HG03139 (cell line): ENCODE data around the gene PTPRN2.

Experiments
- ATAC-seq: cut with Tn5 transposase; IDR thresholded peaks from one replicate; pipeline ENCODE4 v1.9.1; 2021; ENCODE audit not compliant: unreplicated experiment

PTPRN2 gene

DNA sequence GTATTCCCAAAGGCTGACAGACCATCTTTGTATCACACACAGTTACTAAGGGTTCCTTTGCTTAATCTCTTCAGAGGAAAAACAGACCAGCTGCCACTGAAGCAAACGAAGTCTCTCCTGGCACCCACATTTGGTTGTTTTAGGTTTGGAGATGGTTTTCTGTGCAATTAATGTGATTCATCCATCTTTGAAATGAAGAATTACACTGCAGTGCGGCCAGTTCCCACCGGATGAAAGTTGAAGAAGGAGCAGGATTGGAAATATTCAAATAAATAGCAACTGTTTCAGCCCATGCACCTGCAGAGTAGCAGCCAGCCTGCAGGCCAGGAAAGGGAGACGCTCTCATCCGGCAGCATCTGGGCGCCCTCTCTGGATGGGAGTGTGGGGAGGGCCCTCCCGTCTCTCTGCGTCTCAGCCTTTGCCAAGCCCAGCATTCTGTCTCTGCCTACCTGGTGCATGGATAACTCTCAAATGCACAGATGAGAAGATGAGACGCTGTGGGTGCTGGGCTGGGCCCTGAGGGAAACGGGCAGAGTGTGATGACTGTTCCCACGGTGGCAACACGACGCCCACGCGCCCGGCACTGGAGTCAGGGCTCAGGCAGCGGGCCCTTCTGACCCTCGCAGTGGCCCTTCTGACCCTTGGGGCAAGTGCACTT is 214.0 kb downstream of the PTPRN2 start:
- no peak for ATAC-seq

DNA sequence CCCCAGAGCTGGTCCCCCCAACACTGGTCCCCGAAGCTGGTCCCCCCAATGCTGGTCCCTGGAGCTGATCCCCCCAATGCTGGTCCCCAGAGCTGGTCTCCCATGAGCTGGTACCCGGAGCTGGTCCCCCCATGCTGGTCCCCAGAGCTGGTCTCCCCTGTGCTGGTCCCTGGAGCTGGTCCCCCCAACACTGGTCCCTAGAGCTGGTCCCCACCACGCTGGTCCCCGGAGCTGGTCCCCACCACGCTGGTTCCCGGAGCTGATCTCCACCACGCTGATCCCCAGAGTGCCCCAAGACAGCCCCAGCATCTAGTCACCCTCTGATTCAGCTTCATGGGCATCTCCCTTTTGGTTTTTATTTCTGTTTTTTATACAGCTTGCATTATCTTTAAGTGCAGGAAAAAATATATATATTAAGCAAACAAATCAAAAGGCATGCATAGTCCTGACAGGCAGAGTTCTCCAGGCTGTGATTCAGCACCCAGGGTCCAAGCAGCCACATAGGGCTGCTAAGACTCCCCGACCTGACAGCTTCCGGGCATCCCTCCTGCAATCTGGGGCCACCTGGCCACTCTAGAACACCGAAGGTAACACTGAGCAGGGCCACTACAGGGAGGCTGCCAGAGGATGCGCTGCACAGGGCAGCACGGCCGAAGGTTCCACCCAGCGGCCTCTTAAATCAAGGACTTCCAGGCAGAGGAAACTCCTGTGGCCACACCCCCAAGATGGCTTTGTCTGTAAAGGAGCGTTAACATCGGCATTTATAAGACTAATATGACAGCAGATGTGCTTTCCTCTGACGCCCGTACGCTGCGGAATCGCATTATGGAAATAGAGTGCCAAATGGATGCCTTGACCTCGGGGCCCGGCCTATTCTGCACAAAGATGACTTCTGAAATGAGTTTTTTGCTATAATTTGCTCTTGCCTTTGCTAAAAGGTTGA is 215.0 kb downstream of the PTPRN2 start:
- no peak for ATAC-seq

GRCh38 chr7:158371856-158372255 is 215.8 kb downstream of the PTPRN2 start:
- ATAC-seq = no peak

DNA sequence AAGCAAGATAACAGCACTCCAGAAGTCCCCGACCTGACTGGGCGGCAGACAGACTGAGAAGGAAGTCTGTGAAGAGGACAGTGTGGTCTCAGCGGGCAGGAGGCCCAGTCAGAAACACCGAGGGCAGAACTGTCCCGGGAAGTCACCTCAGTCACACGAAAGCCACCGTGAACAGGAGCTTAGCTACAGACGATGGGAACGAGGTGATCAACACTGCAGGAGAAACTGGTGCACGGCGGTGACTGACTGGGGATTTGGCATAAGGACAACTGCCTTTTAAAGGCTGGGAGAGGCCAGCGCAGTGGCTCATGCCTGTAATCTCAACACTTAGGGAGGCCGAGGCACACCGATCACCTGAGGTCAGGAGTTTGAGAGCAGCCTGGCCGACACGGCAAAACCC is 217.8 kb downstream of the PTPRN2 start:
- no peak for ATAC-seq

DNA sequence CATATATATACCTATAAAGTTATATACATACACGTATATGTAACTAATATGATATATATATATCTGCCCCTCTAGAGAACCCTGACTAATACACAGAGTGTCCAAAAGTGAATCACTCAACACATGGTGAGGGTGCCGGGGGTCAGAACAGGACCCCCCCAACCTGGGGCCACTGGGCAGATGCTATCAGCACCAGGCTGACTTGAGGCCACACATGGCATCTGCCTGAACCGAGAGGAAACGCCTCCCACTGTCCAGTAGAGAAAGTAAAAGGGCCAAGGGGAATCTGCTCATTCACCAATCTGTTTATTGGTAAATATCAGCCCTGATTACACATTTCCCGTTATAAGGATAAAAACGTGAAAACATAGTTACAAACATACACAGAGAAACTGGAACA is 218.3 kb downstream of the PTPRN2 start:
- no peak for ATAC-seq

- ATAC-seq = no peak
Observed at GRCh38 chr7:158368449-158368848, 219.2 kb downstream of the PTPRN2 start.

GRCh38 chr7:158367634-158367982 is 220.0 kb downstream of the PTPRN2 start:
- ATAC-seq = no peak

- no peak for ATAC-seq
Observed at GRCh38 chr7:158366916-158367633, 220.5 kb downstream of the PTPRN2 start.

DNA sequence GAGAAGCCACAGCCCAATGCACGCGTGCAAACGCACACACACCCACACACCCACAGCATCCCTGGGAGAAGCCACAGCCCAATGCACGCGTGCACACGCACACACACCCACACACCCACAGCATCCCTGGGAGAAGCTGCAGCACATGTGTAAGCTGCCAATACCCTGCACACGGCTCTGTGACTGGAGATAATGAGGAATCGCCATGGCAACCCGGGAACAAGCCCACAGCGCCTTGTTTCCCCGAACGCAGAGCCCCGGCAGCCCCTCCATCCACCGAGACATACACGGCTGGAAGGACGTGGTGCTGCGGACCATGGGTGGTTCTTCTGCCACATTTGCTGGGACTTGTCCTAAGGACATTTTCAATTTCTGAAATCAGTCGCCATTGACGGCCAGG is 221.3 kb downstream of the PTPRN2 start:
- no peak for ATAC-seq

- ATAC-seq = no peak
Observed at GRCh38 chr7:158365267-158365666, 222.4 kb downstream of the PTPRN2 start.

DNA sequence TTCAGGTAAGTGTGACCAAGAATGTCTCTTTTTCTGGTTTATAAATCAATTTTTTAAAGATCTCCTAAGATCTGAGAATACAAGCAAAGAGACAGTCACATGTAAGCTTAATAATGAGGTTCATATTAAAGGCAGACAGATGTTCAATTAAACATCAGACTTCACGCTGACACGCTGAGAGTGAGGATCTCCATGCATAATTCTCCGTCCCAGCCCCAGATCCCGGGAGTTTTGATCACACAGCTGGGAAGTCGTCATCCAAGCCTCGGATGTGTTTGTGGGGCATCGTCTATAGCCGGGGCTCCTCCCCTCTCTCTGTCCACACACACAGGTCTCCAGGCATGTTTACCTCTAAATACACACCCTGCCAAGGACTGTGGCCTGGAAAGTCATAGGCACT is 223.2 kb downstream of the PTPRN2 start:
- ATAC-seq = no peak

GRCh38 chr7:158362912-158363905 is 224.4 kb downstream of the PTPRN2 start:
- no peak for ATAC-seq

DNA sequence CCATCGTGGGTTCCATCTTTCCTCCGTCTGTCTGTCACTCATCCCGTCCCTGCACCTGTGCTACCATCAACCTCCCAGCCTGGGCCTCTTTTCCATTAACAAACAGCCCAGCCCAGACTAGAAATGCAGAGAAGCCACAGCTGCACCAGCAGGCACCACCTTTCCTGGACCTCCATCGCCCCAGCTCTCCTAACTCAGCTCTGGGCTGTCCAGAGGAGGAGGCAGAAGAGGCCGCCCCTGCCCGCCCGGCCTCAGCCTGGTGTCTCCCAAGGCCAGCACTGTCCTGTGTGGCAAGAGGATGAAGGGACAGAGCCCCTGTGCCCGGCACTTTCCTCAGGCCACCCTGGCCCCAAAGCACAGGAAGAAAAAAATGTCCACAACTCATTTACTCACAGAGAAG is 225.6 kb downstream of the PTPRN2 start:
- ATAC-seq = no peak

- no peak for ATAC-seq
Observed at GRCh38 chr7:158361326-158361946, 226.2 kb downstream of the PTPRN2 start.

GRCh38 chr7:158358926-158359645 is 228.5 kb downstream of the PTPRN2 start:
- ATAC-seq = no peak

GRCh38 chr7:158357898-158358821 is 229.5 kb downstream of the PTPRN2 start:
- ATAC-seq = no peak

DNA sequence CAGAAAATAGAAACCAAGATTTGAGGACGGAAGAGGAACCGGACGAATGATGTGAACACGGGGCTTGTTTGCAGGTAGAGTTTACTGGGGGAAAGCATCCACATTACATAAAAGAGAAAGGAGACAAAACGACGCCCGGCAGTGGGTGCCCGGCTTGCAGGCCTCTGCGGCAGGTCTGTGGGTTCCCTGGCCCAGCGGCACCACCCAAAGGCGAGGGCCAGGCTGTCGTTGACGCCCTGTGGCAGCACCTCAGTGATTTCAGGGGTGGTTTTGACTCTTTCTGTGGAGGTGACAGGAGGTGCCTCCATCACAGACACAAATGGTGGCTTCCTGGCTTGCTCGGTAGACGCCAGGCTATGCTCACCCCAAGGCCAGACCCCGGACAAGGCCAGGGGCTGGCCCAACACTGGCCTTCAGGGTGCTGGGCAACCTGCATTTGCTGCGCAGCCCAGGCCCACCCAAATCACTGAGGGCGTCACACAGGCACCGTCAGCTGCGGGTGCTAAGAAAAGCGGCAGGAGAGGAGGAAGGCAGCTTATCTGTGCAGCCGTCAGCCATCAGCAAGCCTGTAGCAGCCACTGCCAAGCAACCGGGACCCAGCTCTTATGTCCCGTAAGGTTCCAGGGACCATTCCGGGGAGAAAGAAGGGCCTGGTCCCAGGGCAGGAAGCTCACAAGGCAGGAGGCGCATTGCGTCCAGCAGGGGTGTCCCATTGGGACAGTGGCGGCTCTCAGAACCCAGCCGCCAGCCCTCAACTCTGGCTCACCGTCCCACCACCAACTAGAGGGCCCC is 230.3 kb downstream of the PTPRN2 start:
- ATAC-seq = no peak

GRCh38 chr7:158356454-158356853 is 231.2 kb downstream of the PTPRN2 start:
- ATAC-seq = no peak
